Measurements from ENCODE around the gene IL17RA. TPM values are rescaled to one million over a fixed set of nuclear protein-coding genes. Genes with fewer than 3 reads are reported as not detected.

The IL17RA gene
- total and polyA plus RNA-seq, 5 experiments from 2014 or later = 26.2 to 78.6 (median 57.7) TPM

Other genes starting within 250 kb of the IL17RA start
- gene GAB4, start 76.8 kb upstream of the IL17RA start, total RNA-seq = 1 to 10 TPM; 1.1 to 1.6 TPM
- not detected for gene GAB4, start 76.8 kb upstream of the IL17RA start, polyA plus RNA-seq
- under 1 TPM; 0.08 to 0.11 TPM for gene TMEM121B, start 36.4 kb downstream of the IL17RA start, total RNA-seq
- gene TMEM121B, start 36.4 kb downstream of the IL17RA start, polyA plus RNA-seq = not detected
- 10 to 100 TPM; 29.3 to 33.6 TPM for gene HDHD5, start 74.3 kb downstream of the IL17RA start, total RNA-seq
- 10 to 100 TPM; 48.5 to 72.7 (median 59.8) TPM for gene HDHD5, start 74.3 kb downstream of the IL17RA start, polyA plus RNA-seq
- gene ADA2, start 134.4 kb downstream of the IL17RA start, total RNA-seq = 100 to 1,000 TPM; 110 to 112 TPM
- gene ADA2, start 134.4 kb downstream of the IL17RA start, polyA plus RNA-seq = 10 to 100 TPM; 56.8 to 88.0 (median 72.6) TPM

All from naive thymus-derived CD8-positive, alpha-beta T cell (primary cell).